ENCODE measurements around the gene ADCY5.

Gene ADCY5

DNA sequence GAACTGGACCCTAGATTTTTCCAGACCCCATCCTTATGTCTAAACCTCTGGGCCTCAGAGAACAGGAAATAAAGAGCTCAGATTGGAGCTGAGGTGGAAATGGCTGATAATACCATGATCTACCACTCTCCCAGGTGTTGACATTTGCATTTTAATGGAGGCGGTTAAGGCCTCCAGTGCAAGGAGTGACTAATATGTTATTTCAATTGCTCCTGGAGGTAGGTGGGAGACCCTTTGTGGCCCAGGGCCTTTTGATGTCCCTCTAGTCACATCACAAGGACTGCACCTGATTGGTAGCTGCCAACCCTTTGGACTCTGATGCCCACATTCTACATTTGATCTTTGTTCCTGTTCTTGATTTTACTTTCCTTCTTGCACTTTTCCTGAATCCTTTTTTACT is 9.0 kb upstream of the ADCY5 start:
- DNase-seq = no peak

DNA sequence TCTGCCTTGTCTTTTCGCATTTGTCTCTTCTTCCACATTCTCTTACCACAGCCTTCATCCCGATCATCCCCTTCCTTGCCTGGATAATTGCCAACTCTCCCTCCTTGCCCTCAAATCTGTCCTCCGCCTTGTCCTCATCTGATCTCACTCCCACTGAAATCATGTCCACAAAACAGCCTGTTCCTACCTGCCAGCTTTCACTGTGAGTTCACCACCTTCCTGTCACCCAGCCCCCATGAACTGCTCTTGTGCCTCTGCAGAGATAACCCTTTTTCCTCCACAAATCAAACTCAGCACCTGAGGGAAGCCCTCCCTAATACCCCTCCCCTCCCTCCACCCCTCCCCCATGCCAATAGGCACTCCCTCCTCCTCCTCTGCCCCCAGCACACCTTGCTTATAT is 4.8 kb upstream of the ADCY5 start:
- no peak for DNase-seq

DNA sequence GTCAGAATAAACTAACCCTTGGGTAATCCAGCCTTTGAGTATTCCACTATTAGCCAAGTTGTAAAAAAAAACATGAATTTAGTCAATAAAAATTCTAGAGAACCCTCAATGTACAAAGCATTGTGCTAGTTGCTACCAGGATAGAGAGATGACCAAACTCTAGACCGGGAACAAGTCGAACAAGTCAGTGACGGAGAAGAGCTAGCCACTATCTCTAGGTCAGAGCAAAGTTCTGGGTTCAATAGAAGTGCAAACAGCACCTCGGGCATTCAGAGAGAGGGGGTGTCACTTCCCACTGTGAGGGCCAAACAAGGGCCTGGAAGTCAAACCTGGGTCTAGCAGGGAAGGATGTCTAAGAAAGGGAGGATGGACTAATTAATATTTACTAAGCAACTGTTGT is 2.3 kb upstream of the ADCY5 start:
- DNase-seq = no peak

DNA sequence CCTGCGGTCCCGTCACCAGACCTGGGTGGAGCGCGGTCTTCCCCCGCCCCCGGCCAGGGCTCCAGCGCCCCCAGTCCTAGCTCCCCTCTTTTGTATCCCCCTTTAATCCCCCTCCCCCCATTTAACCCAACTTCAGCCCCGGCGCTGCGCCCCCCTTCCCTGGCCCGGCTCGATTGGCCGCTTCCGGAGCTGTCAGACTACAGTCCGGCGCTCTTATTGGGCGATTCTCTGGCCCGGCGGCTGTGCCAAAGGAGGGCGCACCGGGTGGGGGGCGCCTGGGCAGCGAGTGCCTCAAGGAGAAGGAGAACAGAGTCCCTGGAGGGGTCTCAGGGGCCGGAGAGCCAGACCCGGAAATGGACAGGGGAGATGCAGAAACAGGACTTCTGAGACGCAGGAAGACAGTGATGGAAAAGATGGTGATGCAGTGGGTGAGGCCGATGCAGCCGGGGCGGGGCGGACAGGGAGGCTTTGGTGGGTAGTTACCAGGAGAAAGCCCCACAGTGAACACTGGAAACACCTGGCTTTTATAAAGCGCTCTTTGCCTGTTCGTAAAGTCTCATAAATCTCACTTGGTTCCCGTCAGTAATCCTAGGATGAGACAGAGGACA is 1.2 kb upstream of the ADCY5 start:
- DNase-seq = no peak

DNA sequence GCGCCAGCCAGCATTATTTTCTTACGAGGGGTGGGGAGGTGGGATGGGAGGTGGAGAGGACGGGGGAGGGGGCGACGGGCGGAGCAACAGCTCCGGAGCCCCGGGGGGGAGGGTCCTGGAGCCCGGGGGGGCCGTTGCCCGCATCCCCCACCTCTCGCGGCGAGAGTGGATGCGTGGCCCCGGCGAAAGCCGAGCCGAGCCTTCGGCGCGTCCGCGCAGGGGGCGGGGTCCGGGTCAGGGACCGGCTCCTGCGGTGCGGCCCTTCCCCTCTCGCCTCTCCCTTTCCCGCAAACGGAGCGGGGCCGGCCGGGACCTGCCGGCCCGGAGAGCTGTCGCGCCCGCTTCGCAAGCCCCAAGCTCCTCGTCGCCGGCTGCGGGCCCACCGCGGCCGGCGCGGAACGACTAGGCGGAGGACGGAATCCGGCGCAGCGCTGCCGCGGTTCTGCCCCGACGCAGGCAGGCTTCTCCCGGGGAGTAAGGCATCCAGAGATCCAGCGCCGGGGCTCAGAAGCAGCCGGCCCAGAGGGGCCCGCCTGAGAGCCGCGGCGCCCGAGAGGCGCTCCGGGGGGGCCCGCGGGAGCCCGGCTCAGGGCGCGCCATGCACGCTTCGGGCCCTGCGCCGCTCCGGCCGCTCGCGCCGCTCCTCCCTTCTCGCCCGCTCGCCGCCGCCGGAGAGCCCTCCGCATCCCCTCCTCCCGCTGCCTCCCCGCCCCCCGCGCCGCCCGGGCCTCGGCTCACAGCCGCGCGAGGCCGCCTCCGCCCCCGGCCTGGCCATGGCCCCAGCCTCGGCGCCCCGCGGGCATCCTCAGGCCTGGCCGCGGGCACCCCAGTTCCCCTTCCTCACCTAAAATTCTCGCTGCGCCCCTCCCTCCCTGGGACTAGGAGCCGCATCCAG is 459 bp upstream of the ADCY5 start:
- DNase-seq = no peak

DNA sequence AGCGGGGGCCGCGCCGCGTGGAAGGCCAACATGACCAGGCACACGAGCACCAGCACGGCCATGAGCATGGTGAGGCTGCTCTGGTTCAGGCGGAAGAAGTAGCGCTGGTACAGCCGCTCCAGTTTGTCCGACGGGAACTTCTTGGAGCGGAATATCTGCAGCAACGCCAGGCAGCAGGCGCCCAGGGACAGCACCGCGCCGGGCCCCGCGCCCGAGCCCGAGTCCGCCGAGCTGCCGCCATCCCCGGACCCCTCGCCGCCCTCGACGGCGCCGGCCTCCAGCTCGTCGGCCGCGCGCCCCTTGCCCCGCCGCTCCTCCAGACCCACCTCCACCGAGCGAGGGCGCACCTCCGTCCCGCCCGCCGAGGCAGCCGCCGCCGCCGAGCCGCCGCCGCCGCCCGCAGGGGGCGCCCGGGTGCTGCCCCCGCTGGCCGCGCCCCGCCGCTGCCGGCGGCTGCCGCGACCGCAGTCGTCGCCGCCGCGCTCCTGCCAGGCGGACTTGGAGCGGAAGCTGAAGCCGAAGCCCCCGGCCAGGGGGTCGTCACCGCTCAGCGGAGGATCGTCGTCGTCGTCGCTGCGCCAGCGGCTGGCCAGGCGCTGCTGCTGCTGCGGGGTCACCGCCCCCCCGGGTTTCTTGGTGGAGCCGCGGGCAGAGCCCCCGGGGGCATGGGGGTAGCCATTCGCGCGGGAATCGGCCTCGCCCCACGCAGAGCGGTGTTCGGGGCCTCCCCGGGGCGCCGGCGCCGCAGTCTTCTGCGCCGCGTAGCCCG is 957 bp downstream of the ADCY5 start:
- DNase-seq = no peak

DNA sequence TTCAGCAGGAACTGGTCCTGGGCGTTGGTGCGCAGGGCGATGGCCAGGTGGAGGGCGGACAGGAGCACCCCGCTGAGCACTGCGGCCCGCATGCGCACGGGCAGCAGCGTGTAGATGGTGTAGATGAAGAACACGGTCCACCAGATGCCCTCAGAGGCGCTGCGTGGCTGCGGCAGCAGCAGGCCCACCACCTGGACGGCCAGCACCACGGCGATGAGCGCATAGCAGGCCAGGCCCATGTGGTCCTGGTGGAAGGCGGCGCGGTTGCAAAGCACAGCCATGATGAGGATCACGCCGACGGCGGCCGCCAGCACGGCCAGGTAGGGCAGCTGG is 1.5 kb downstream of the ADCY5 start:
- DNase-seq = no peak

DNA sequence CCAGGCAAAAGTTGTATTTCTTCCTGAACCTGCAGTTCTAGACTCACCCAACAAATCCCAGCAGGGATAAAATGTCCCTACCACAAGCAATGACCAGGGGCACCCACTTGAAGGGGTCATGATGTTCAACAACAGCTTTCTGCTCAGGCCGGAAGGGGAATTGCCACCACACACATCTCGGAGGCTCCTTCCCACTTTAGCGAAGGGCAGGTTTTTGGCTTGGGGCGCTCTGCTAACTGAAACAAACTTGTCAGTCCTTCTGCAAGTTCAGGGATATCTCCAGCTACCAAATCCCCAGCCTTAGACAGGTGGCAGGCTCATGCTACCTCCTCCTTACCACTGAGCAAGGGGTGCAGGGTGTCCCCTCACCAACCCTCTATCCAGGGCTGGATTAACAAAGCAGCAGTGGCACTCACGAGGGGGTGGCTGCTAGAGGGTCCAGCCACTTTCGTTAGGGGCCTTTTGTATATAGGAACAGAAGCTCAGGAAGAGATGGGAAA is 2.2 kb downstream of the ADCY5 start:
- no peak for DNase-seq

DNA sequence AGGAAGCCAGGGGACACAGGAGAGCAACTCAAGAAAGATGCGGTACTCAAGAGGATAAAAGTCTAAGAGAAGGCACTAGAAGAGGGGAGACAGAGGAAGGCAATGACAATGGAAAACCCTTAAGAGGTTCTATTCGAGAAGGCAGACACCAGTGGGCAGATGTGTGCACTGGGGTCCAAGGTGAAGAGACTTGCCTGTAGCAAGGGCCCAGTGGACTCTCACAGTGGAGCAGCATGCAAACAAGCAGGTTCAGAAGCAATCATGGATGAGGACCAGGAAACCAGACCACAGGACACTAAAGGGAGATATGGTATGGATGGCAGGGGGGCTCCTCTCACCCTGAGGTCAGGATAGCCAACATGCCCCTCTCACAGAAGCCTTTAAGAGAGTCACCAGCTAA is 2.7 kb downstream of the ADCY5 start:
- DNase-seq = no peak

DNA sequence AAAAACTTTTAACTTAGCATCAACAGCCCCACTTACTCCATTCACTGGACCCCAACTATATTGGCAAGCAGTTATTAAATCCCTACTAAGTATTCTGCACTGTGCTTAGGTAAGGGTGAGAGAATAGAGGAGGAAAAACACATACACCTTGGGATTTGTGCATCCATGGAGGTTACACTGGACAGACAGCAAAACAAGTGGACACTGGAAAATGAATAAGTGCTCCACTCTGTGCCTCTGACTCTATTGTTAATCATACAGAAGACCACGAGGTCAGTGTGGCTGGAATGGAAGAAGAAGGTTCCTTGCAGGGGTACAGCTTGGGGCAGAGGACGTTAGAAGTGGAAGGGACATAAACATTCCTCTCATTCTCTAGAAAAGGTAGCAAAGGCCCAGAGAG is 3.2 kb downstream of the ADCY5 start:
- no peak for DNase-seq

DNA sequence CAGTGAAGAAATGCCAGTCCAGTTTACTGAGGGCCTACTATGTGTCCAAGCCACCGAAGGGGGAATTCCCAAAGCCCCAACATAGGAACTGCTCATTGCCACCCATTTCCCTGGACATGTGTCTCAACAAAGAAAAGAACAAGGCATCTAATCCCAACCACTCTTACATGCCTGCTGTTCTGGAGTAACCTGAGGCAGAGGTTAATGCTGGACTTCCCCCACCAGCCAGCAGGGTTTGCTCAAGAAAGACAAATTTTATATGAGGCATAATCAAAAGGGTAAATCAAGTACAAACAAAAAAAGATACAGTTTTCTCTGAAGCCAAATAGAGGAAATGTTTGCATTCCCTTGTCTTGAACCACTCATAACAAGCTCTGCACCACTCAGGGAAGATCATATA is 4.1 kb downstream of the ADCY5 start:
- DNase-seq = no peak

DNA sequence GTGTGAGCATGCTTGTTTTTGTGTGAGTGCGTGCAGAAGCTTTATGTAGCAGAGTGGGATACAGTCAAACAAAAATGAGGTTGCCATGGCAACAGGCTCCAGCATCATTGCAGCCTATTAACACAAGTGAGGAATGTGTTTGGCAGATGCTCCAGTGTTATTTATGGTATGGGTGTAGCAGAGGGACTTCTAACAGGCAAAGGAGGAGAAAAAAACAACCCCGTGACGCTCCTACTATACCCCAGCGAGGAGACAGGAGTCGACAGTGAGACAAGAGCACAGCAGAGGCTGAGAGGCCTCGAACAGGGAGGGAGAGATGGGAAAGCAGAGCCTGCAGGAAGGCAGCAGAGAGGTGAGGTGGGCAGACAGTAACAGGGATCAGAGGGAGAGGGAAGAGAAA is 4.9 kb downstream of the ADCY5 start:
- DNase-seq = peak; percentile 45

DNA sequence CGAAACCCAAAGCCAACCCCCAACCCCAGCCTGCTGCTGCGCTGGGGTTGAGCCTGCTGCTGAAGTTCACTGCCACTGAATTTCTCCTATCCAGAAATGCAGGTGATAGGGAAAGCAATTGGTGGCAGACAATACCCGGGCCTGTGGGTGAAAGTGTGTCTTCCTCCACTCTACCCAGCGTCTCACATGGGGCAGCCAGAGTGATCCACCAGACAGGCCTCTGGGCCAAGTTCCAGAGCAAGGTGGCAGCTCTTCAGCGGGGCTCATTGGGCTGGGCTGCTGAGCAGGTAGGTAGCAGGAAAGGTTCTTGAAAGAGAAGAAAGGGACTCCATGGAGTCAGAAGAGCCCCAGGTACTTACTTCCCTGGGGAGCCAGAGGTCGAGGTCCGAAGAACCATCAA is 6.0 kb downstream of the ADCY5 start:
- no peak for DNase-seq

DNA sequence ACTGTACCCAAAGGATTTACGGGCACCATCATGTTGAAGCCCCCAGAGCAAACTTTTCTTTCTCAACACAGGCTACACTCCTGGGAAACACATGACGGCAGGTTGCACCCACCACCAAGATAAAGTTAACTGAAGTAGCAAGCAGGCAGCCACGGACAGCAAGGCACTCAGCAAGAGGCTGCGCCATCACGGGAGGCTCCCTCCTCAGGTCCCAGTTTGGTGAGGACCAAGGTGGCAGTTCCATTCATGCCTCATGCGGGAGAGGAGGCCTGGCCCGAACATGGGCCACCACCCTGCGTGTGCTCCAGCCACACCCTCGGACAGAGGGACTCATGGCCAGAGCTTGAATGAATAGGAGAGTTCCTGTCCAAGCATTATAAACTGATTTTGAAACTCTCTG is 6.8 kb downstream of the ADCY5 start:
- DNase-seq = no peak

DNA sequence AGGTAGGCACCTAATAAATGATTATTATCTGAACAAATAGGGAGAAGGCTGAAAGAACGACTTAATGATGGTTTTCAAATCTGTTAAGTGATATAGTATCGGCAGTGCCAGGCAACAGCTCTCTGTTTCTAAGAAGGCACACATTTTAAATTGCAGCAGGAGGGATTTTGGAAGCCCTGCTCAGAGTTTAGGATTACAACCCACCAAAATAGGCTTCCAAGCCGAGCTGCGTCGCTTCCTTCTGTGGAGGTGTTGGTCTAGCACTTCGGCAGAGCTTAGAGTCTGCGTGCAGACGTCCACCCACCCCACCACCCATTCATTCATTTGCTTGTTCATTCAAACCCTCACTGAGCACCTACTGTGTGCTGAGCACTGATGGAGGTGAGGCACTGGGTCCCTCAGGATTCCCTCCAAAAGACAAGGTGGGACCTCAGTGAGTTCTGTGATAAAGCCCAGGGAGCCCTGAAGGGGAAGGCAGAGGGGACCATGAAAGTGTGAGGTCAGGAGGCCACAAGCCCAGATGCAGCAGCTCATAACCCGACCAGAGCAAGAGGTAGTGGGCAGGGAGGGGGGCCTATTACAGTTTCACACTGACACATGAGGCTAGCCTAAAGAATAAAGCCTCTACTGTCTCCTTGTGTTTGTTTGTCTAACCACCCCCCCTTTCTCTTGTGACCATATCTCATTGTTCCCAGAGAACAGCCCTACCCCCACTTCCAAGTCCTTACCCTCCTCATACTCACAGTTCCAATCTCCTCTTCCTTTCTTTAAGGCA is 8.9 kb downstream of the ADCY5 start:
- DNase-seq = no peak

DNA sequence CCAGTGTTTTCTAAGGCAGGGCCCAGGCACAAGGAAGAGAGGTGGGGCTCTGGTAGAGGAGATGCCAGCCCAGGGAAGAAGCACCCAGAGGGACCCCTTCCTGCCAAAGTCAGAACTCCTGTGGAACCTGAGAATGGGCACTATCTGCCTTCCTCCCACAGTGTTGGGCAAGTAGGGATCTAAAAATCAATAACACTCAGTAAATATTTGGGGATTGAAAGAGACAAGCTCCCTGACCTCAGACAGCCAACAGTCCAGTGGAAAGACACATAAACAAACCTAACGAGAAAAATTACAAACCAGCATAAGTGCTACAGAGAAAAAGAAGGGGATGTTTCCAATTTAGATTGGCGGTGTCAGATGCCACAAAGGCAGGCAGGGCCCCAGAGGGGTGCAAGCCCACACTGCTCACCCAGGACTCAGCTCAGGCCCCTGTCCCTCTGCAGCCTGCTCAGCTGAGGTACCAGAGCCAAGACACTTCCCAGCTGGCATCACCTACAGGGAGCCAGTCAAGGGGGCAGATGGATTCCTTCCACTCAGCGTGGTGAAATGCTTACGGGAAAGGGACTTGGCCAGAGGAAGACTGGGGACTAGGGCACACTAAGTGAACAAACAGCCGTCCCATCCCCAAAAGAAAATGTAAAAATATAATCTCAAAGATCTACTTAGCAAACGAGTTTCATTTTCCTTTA is 15.9 kb downstream of the ADCY5 start:
- no peak for DNase-seq

DNA sequence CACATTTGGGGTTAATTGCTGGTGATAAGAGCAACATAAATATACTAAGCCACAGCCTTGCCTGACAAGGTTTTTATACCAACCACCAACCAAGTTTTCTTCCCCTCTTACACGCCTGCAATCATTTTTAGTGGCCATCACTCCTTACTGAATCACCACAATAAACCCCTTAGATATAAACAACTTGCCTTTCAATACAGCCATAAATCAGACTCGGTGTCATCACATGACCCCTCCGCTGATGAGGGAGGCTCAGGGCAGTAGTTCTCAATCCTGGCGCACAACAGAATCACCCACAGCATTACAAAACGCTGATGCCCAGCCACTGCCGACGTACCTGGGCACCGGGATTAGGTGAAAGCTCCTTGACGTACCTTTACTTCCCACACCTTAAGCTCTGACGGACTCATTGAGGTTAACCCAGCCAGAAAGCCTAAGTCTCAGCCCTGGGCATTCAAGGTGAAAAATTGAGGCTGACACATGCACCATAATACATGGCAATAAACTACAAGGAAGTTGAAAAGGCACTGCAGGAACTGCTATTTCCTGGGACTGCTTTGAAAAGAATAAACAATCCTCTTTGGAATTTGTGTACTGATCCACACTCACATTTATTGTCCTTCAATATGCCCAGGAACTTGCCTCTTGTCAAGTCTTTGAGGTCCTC is 17.1 kb downstream of the ADCY5 start:
- DNase-seq = peak; percentile 29

DNA sequence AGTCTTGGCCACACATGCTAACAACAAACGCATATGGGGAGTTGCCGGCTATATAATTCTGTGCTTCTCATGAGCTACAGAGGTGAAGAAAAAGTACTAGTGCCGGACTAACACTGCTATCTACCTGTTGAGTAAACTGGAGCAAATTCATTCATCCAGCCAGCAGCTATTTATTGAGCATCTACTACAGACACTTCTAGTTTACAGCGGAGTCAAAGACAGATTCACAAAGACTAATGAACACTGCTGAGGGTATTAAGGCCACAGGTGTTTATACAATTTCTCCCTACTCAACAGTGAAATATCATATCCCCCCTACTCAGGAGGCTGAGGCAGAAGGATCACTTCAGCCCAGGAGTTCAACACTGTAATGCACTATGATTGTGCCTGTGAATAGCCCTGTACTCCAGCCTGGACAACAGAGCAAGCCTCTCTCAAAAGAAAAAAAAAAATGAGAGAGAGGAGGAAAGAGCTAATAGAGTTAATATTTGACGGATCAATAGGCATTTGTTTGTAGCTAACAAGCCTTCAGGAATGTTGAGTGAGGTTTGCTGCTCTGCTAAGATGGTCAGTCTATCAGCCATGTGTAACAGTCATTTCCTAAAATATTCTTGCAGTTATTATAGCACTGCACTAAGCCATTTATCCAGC is 17.8 kb downstream of the ADCY5 start:
- DNase-seq = no peak

DNA sequence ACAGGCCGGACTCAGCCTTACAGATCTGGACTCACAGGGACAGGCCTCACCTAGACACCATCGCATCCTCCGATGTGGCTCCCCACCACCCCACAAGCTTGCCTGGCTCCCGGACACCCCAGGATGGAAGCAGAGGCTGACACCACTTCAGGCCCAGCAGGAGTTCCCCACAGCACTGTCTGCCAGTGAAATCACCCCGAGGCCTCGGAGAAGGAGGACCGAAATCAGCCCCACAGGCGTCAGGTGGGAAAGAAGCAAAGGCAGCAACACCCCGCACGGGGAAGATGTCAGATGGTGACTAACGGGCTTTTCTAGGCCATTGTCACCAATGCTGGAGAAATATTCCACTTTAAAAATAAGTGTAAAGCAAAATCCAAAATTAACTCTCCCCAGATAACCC is 18.6 kb downstream of the ADCY5 start:
- no peak for DNase-seq

DNA sequence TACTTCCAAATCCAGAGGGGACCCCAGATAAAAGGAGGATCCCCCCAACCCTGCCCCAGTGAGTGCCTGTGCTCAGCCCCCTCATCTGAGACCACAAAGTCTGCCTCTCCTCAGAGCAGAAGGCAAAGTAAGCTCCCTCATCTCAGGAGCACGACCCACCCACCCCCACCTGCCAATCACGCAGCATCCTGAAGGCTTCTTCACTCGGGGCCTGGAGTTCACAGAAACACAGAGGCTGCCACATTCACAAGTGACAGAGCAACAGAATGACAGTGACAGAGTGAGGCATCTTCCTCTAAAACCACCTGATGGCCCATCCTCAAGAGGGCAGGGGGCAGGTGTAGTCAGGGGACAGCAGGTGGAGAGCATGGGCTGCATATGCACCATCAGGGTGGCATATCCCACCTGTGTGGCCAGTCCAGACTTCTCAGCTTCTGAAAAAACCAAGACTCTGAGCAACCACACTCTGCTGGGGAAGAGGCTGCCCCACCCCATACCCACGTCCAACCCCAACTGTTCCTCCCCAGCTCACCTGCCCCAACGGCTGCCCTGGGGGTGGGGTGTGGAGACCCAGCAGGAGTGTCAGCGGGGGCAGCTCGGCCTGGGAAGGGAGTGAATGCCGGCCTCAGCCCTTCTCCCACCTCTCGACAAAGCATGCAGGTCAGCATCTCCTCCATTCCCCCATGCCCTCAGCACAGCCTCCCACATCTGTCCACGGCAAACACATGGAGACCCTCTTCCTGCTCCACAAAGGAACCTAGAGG is 19.3 kb downstream of the ADCY5 start:
- DNase-seq = no peak
